ENCODE measurements around the gene CYTIP.
"Not testable (repeated sequence)": the region's sequence is repeated elsewhere in the genome, so short reads cannot be mapped to it uniquely, and the experiment has no call there.

Gene CYTIP

GRCh38 chr2:157420771-157421323 is 23.0 kb downstream of the CYTIP start:
- H3K27me3 Mint-ChIP-seq = no peaks in the 10 kb centered on the region
- peak overlapping the region; percentile 96 for H3K27ac Mint-ChIP-seq
- H3K9me3 Mint-ChIP-seq = peaks cover 4% of the 10 kb centered on the region
- H3K4me3 Mint-ChIP-seq = peak overlapping the region; percentile 68
- H3K4me1 Mint-ChIP-seq = peaks cover 81% of the 10 kb centered on the region
- H3K36me3 Mint-ChIP-seq = peaks cover 65% of the 10 kb centered on the region

DNA sequence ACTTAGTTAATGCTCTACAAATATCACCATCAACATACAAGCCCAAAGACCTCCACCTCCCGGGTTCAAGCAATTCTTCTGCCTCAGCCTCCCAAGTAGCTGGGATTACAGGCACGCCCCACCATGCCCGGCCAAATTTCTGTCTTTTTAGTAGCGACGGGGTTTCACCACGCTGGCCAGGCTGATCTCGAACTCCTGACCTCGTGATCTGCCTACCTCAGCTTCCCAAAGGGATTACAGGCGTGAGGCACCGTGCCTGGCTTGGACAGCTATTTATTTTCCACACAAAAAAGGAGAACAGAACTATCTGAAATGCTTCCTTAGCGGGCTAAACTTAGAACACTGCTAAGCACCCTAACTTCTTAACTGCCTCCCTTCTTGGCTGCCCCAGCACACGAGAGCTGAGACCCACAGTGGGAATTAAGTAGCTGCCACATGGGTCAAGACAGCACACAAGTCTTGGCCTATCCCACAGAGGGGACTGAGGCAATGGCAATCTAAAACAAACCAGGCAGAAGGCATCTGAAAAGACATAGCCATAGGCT is 24.8 kb downstream of the CYTIP start:
- Mint-ChIP-seq H3K27ac (peak overlapping the region; percentile 96), H3K36me3 (peaks cover 69% of the 10 kb centered on the region), H3K4me3 (peak overlapping the region; percentile 71), H3K4me1 (peaks cover 86% of the 10 kb centered on the region), H3K27me3 (no peaks in the 10 kb centered on the region), H3K9me3 (peaks cover 4% of the 10 kb centered on the region)

GRCh38 chr2:157418239-157418641 is 25.6 kb downstream of the CYTIP start:
- peak overlapping the region; percentile 98 for H3K27ac Mint-ChIP-seq
- peak overlapping the region; percentile 76 for H3K4me3 Mint-ChIP-seq
- H3K27me3 Mint-ChIP-seq = no peaks in the 10 kb centered on the region
- peaks cover 87% of the 10 kb centered on the region for H3K4me1 Mint-ChIP-seq
- H3K36me3 Mint-ChIP-seq = peaks cover 66% of the 10 kb centered on the region
- H3K9me3 Mint-ChIP-seq = peaks cover 4% of the 10 kb centered on the region

GRCh38 chr2:157415591-157416101 is 28.2 kb downstream of the CYTIP start:
- Mint-ChIP-seq H3K36me3 (peaks cover 54% of the 10 kb centered on the region), H3K4me3 (peak overlapping the region; percentile 74), H3K27me3 (no peaks in the 10 kb centered on the region), H3K9me3 (peaks cover 4% of the 10 kb centered on the region), H3K4me1 (peaks cover 89% of the 10 kb centered on the region), H3K27ac (peak overlapping the region; percentile 100)

DNA sequence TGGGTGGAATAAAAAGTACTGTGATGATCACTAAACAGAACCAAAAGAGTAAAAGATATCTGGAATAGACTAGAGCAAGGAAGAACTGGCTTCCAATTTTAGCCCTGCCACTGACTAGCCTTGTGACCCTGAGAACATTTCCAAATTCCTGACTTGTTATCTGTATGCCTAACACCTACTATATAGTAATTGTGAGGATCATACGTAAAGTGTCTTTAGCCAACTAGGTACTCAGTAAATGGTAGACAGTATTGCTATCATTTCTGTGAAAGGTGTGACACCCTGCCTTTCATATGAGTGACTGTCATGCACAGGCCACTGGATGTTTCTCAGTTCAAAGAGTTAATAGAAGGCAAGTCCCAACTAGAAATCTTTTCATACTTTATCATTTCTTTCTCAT is 29.8 kb downstream of the CYTIP start:
- no peaks in the 10 kb centered on the region for H3K27me3 Mint-ChIP-seq
- peaks cover 92% of the 10 kb centered on the region for H3K4me1 Mint-ChIP-seq
- H3K36me3 Mint-ChIP-seq = peaks cover 54% of the 10 kb centered on the region
- H3K9me3 Mint-ChIP-seq = peaks cover 6% of the 10 kb centered on the region
- H3K27ac Mint-ChIP-seq = peak overlapping the region; percentile 100
- peak overlapping the region; percentile 86 for H3K4me3 Mint-ChIP-seq

DNA sequence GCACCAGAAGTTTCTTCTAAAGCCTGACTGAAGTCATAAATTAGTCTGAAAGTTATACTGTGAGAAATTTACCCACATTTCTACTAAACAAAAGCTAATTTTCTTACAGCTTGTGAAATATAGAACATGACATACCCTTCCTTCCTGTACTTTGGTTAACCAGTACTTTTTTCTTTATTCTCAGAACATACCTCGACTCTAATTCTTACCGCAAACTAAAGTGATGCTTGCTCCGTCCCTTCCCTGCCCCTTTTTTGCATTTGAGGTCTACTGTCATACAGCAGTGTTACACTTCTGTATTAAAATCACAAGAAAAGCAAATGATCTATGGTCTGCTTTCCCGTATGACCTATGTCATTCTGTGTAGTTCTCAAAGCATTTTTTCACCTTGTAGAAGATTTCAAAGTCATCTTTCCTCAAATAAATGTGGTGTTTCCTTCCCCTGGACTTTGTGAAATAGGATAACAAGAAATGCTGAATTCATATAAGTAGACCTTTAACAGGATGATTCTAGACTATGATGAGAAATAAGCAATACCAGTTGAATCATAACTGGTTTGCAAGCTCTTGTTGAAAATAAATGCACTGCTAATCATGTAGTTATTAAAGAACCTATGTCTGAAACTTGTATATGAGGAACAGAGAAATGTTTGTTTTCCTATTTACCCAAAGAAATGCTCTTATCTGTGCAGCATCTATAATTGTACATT is 30.4 kb downstream of the CYTIP start:
- H3K4me1 Mint-ChIP-seq = peaks cover 92% of the 10 kb centered on the region
- H3K9me3 Mint-ChIP-seq = peaks cover 6% of the 10 kb centered on the region
- H3K4me3 Mint-ChIP-seq = peak overlapping the region; percentile 86
- no peaks in the 10 kb centered on the region for H3K27me3 Mint-ChIP-seq
- H3K36me3 Mint-ChIP-seq = peaks cover 51% of the 10 kb centered on the region
- H3K27ac Mint-ChIP-seq = peak overlapping the region; percentile 100

DNA sequence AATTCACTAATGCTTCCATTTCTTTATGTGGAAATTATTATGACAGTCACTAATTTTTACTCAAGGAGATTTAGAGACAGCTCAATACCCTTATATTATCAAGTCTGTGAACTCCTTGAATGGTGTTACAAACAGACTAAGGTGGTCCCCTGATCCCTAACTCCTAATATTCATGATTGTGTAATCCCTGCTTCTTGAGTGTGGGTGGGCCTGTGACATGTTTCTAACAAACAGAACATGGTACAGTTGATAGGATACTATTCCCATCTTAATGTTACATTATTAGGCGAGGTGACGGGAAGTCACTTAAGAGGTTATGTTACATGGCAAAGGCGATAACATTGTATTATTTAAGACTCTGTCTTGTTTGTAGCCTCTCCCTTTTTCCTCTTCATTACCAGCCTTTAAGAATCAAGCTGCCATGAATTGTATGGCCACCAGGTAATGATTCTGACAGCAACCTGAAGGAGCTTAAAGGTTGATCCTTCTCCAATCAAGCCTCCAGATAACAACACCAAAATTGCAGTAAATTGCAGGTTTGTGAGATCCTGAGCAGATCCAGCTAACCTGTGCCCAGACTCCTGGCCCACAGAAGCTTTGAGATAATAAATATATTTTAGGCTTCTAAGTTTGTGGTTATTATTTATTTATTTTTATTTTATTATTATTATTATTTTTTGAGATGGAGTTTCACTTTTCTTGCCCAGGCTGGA is 32.1 kb downstream of the CYTIP start:
- Mint-ChIP-seq H3K4me3 (peak overlapping the region; percentile 49), H3K27ac (peak overlapping the region; percentile 98), H3K9me3 (peaks cover 6% of the 10 kb centered on the region), H3K4me1 (peaks cover 87% of the 10 kb centered on the region), H3K36me3 (peaks cover 41% of the 10 kb centered on the region), H3K27me3 (no peaks in the 10 kb centered on the region)

DNA sequence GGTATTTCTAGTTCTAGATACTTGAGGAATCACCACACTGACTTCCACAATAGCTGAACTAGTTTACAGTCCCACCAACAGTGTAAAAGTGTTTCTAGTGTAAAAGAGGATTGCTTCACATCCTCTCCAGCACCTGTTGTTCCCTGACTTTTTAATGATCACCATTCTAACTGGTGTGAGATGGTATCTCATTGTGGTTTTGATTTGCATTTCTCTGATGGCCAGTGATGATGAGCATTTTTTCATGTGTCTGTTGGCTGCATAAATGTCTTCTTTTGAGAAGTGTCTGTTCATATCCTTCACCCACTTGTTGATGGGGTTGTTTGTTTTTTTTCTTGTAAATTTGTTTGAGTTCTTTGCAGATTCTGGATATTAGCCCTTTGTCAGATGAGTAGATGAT is 38.5 kb downstream of the CYTIP start:
- peaks cover 24% of the 10 kb centered on the region for H3K9me3 Mint-ChIP-seq
- not testable (repeated sequence) for H3K27me3 Mint-ChIP-seq
- H3K4me1 Mint-ChIP-seq = peaks cover 85% of the 10 kb centered on the region
- H3K27ac Mint-ChIP-seq = peak overlapping the region; percentile 98
- H3K36me3 Mint-ChIP-seq = peaks cover 39% of the 10 kb centered on the region
- H3K4me3 Mint-ChIP-seq = peak overlapping the region; percentile 64

DNA sequence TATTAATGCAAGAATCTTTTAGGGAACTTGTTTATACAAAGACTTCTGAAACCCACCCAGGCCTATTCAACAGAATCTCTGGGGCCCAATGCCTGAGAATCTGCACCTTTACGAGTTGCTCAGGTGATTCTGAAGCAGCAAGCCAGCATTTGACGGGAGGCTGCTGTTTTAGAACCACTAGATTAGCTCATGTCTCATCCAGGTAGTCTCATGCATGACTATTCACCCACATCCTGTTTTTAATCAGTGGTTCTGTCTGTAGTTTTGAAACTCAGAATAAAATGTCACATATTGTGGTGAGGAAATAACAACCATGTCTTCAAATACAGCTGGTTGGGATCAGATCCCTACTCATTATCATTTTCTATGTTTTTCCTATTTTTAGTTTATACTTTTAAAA is 39.5 kb downstream of the CYTIP start:
- Mint-ChIP-seq H3K27me3 (no peaks in the 10 kb centered on the region), H3K4me3 (peak overlapping the region; percentile 70), H3K9me3 (peaks cover 21% of the 10 kb centered on the region), H3K27ac (peak overlapping the region; percentile 98), H3K4me1 (peaks cover 79% of the 10 kb centered on the region), H3K36me3 (peaks cover 42% of the 10 kb centered on the region)

- H3K27me3 Mint-ChIP-seq, H3K4me3 Mint-ChIP-seq: not testable (repeated sequence)
- Mint-ChIP-seq H3K4me1 (peaks cover 66% of the 10 kb centered on the region), H3K36me3 (peaks cover 48% of the 10 kb centered on the region), H3K27ac (peak overlapping the region; percentile 98), H3K9me3 (peaks cover 21% of the 10 kb centered on the region)
These were observed 40.9 kb downstream of the CYTIP start for GRCh38 chr2:157402801-157403485.

GRCh38 chr2:157395811-157396210 is 48.1 kb downstream of the CYTIP start:
- Mint-ChIP-seq H3K27me3 (no peaks in the 10 kb centered on the region), H3K36me3 (peaks cover 31% of the 10 kb centered on the region), H3K4me1 (peaks cover 17% of the 10 kb centered on the region), H3K9me3 (peaks cover 17% of the 10 kb centered on the region), H3K27ac (no peak overlapping the region), H3K4me3 (no peak overlapping the region)

DNA sequence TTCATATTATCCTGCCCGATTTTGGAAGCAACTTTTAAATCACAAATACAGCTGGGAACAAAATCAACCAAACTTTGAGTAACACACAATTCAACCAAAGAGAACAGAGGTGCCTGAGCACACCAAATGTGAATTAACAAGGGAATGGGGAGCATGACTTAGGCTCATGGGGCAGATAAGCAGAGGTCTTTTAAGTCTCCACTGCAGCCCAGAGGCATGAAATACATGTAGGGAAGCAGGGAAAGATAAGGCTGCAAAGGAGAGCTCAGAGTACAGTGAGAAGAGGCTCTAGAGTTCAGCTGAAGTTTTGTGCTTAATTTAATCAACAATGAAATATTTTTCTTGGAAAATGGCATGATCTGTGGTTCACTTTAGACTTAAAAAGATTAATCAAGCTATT is 49.0 kb downstream of the CYTIP start:
- Mint-ChIP-seq H3K36me3 (peaks cover 25% of the 10 kb centered on the region), H3K27me3 (no peaks in the 10 kb centered on the region), H3K9me3 (peaks cover 11% of the 10 kb centered on the region), H3K4me1 (peaks cover 12% of the 10 kb centered on the region), H3K4me3 (no peak overlapping the region), H3K27ac (no peak overlapping the region)

GRCh38 chr2:157393348-157393747 is 50.5 kb downstream of the CYTIP start:
- no peak overlapping the region for H3K4me3 Mint-ChIP-seq
- H3K27me3 Mint-ChIP-seq = no peaks in the 10 kb centered on the region
- H3K9me3 Mint-ChIP-seq = peaks cover 15% of the 10 kb centered on the region
- H3K4me1 Mint-ChIP-seq = peaks cover 23% of the 10 kb centered on the region
- no peak overlapping the region for H3K27ac Mint-ChIP-seq
- H3K36me3 Mint-ChIP-seq = peaks cover 21% of the 10 kb centered on the region

- Mint-ChIP-seq H3K4me1 (peaks cover 58% of the 10 kb centered on the region), H3K27ac (peak overlapping the region; percentile 31), H3K9me3 (peaks cover 20% of the 10 kb centered on the region), H3K27me3 (no peaks in the 10 kb centered on the region), H3K36me3 (peaks cover 30% of the 10 kb centered on the region), H3K4me3 (no peak overlapping the region)
These were observed 55.1 kb downstream of the CYTIP start for GRCh38 chr2:157388827-157389226.

DNA sequence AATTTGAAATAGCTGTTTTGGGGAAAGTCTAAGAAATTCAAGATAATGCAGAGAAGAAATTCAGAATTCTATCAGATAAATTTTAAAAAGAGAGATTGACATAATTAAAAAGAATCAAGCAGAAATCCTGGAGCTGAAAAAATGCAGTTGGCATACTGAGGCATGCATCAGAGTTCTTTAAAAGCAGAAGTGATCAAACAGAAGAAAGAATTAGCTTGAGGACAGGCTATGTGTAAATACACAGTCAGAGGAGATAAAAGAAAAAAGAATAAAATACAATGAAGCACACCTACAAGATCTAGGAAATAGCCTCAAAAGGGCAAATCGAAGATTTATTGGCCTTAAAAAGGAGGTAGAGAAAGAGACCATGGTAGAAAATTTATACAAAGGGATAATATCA is 57.1 kb downstream of the CYTIP start:
- H3K27ac Mint-ChIP-seq = peak overlapping the region; percentile 27
- H3K4me1 Mint-ChIP-seq = peaks cover 62% of the 10 kb centered on the region
- H3K36me3 Mint-ChIP-seq = peaks cover 29% of the 10 kb centered on the region
- no peak overlapping the region for H3K4me3 Mint-ChIP-seq
- H3K27me3 Mint-ChIP-seq = no peaks in the 10 kb centered on the region
- peaks cover 19% of the 10 kb centered on the region for H3K9me3 Mint-ChIP-seq

All from activated naive CD4-positive, alpha-beta T cell treated with anti-CD3 and anti-CD28 coated beads, Interleukin-2, amount 50 U/mL, for 24 hours (primary cell).